ENCODE data around the gene PNPLA5.

Gene PNPLA5

DNA sequence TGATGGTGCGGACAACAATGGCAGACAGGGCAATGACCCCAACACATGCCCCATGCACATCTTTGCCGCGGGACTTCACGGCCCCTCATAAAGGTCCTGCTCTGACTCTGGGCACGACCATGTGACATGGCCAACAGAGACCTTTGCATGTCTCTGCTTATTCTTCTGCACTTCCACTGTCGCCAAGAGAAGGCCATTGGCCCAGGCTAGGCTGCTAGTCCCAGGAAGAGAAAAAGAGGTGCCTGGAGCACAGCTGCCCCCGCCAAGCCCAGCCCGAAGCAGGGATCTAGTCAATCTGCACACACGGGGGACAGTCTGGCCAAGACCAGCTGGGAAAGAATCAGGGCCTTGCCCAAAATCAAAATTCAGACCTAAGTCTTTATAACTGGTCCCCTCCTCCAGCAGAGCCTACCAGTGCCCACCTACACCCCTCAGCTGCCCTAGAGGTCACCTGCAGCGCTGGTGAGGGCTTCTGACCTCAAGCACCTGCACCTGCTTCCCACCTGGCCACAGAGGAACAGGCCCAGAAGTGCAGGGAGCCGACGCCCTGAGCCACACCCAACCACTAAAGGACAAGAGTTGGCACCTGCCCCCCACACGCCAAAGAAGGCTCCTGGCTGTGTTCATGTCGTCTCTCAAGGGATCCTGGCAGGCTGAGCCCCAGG is 37.6 kb downstream of the PNPLA5 start:
- H3K4me3 ChIP-seq (ENCODE audit: low read depth, low read length), result no peak overlapping the region
- TF ChIP-seq, protein P1, sequence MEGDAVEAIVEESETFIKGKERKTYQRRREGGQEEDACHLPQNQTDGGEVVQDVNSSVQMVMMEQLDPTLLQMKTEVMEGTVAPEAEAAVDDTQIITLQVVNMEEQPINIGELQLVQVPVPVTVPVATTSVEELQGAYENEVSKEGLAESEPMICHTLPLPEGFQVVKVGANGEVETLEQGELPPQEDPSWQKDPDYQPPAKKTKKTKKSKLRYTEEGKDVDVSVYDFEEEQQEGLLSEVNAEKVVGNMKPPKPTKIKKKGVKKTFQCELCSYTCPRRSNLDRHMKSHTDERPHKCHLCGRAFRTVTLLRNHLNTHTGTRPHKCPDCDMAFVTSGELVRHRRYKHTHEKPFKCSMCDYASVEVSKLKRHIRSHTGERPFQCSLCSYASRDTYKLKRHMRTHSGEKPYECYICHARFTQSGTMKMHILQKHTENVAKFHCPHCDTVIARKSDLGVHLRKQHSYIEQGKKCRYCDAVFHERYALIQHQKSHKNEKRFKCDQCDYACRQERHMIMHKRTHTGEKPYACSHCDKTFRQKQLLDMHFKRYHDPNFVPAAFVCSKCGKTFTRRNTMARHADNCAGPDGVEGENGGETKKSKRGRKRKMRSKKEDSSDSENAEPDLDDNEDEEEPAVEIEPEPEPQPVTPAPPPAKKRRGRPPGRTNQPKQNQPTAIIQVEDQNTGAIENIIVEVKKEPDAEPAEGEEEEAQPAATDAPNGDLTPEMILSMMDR (IDR thresholded peaks at IDR 0.05; ENCODE audit: borderline replicate concordance, insufficient read depth, low read depth, low read length), result no peak

DNA sequence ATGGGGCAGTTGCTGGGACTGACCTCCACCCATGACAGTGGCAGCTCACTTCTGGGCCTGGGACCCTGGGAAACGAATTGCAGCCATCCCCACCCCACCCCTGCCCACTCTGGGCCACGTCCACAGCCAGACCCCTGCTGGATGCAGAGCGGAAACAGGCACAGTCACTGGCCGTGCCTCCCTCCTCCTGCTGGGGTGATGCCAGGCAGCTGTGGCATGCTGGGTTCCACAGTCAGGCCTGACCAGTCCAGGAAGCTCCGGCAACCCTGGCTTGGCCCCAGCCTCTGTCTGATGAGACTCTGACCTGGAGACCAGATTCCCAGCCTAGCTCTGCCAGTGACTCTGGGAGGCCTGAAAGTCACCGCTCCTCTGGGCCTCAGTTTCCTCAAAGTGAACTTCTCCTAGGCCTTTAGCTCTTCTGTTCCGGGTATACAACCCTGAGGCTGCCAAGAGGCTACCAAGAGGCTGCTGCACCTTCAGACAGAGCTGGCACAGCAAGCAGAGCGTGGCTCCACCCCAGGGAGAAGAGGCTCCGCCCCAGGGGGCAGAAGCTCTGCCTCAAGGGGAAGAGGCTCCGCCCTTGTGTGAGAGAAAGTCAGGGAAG is 38.4 kb downstream of the PNPLA5 start:
- no peak overlapping the region for H3K4me3 ChIP-seq (ENCODE audit: low read depth, low read length)
- TF ChIP-seq, protein P1 (IDR thresholded peaks at IDR 0.05; ENCODE audit: borderline replicate concordance, insufficient read depth, low read depth, low read length), result no peak

GRCh38 chr22:43852573-43853327 is 39.1 kb downstream of the PNPLA5 start:
- H3K4me3 ChIP-seq (ENCODE audit: low read depth, low read length), result no peak overlapping the region
- TF ChIP-seq, protein P1 (IDR thresholded peaks at IDR 0.05; ENCODE audit: borderline replicate concordance, insufficient read depth, low read depth, low read length), result no peak

- H3K4me3 ChIP-seq (ENCODE audit: low read depth, low read length), result no peak overlapping the region
- TF ChIP-seq, protein P1 (IDR thresholded peaks at IDR 0.05; ENCODE audit: borderline replicate concordance, insufficient read depth, low read depth, low read length), result no peak
Observed at GRCh38 chr22:43851979-43852307, 39.9 kb downstream of the PNPLA5 start.

DNA sequence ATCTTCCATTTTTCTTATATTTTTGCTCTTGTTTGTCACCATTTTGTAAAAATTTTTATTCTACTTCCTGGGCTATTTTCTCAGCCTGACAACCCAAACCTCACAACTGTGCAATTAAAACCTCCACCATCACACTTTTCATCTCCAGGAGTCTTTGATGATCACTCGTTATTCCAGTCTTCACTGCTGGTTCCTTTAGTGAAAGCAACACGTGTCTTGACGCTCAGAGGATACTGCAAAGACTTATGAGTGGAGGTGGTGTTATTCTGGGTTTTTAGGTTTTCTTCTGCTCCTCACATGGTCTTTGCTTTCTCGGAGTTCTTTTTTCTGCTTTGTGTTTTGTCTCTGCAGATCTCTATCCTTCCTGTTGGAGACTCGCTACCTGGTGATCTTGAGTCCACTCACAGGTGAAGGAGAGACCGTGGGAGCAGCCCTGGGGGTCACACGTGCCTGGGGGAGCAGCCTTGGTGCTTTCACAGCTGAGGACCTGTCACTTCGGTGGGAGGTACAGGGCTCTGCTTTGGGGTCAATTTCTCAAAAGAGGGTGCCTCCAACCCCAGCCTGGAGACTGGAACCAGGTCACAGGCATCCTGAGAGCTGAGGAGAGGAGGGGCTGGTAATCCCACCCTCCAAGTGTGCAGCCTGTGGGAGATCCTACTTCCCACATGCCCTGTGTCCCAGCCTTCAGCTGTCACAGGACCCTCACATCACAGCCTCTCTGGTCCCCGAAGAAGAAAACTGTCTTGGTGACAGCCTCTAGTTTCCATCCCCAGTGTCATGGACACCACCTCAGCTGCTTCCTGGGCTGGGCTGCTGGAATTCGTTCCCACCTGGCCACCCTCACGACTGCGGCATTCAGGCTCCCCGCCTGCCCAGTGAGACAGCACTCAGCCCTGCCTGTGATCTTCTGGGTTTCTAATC is 40.5 kb downstream of the PNPLA5 start:
- TF ChIP-seq, protein P1 (IDR thresholded peaks at IDR 0.05; ENCODE audit: borderline replicate concordance, insufficient read depth, low read depth, low read length), result no peak
- H3K4me3 ChIP-seq (ENCODE audit: low read depth, low read length), result no peak overlapping the region

GRCh38 chr22:43850529-43850928 is 41.3 kb downstream of the PNPLA5 start:
- no peak overlapping the region for H3K4me3 ChIP-seq (ENCODE audit: low read depth, low read length)
- TF ChIP-seq, protein P1 (IDR thresholded peaks at IDR 0.05; ENCODE audit: borderline replicate concordance, insufficient read depth, low read depth, low read length), result no peak

All from GM12875 (cell line).